GM12878 (cell line): ENCODE data around the gene FBXW7. TPM values are rescaled to one million over a fixed set of nuclear protein-coding genes. Genes with fewer than 3 reads are reported as not detected.

Experiments
- ATAC-seq: fragments of 200-7000 bp; cut with Tn5 transposase; 3 replicates; pipeline ENCODE4 v1.9.1; 2020; ENCODE audit warnings: mild to moderate bottlenecking, moderate library complexity
- BruUV-seq: library from RNA; stranded (reverse); fragments of 400-500 nt; replicated peaks from 2 replicates; lab custom pipeline; 2021; lab: Mats Ljungman, UMichigan
- CTCF ChIA-PET: fragments of 300-600 bp; sonication (Branson Sonifier 250); formaldehyde crosslinking; extraction: SDS; loops from one replicate; lab custom pipeline; 2021; ENCODE audit warnings: inconsistent platforms; lab: Yijun Ruan, JAX
- POLR2A ChIA-PET: fragments of 350-600 bp; formaldehyde crosslinking; extraction: SDS; loops from one replicate; lab custom pipeline; 2021; ENCODE audit warnings: inconsistent platforms; lab: Charles Lee
- RAD21 ChIA-PET: fragments of 300-600 bp; sonication (Branson Sonifier 250); formaldehyde crosslinking; loops from one replicate; lab custom pipeline; 2023; ENCODE audit warnings: antibody characterized with exemption; ENCODE audit not compliant: unreplicated experiment; lab: Charles Lee
- SMC1A ChIA-PET: fragments of 300-600 bp; sonication (Branson Sonifier 250); formaldehyde crosslinking; loops from one replicate; lab custom pipeline; 2023; ENCODE audit not compliant: unreplicated experiment, uncharacterized antibody; lab: Charles Lee
- DNase-seq: peaks from one replicate; pipeline ENCODE4 v3.0.0-alpha.2; 2011; ENCODE audit warnings: low read depth, low spot score
- FAIRE-seq: peaks from 3 replicates; lab custom pipeline; 2011; peaks lifted over from hg19 to GRCh38; lab: Jason Lieb, UNC
- H2AFZ ChIP-seq: 2 replicates; pipeline ENCODE4 v1.6.0; 2011; ENCODE audit warnings: low read depth, low read length, control low read depth; ENCODE audit not compliant: control insufficient read depth
- H3K27ac ChIP-seq: 2 replicates; pipeline ENCODE4 v1.5.1; 2011; ENCODE audit warnings: control low read depth; ENCODE audit not compliant: control insufficient read depth, insufficient read depth
- H3K27me3 ChIP-seq, 2 experiments: replicated peaks in 1 of 2; 2 replicates each; pipeline versions ENCODE4 v1.6.0 to v1.6.1; 2011; ENCODE audit warnings: low read length in 1 of 2; ENCODE audit not compliant: control insufficient read depth in 2 of 2, insufficient read depth in 2 of 2
- H3K36me3 ChIP-seq, 2 experiments: 2 replicates each; pipeline ENCODE4 v1.5.1; 2011; ENCODE audit warnings: low read length in 1 of 2; ENCODE audit not compliant: control insufficient read depth in 2 of 2, insufficient read depth in 2 of 2
- H3K4me1 ChIP-seq: 2 replicates; pipeline ENCODE4 v1.6.1; 2011; ENCODE audit warnings: mild to moderate bottlenecking, low read length, moderate library complexity, mixed read lengths; ENCODE audit not compliant: control insufficient read depth, insufficient read depth
- H3K4me2 ChIP-seq: 2 replicates; pipeline ENCODE4 v1.6.0; 2011; ENCODE audit warnings: control low read depth; ENCODE audit not compliant: control insufficient read depth, insufficient read depth
- H3K4me3 ChIP-seq: fragments of 200-600 bp; sonication (generic); 2 replicates; pipeline ENCODE4 v1.5.1; 2016
- H3K79me2 ChIP-seq: 2 replicates; pipeline ENCODE4 v1.6.0; 2011; ENCODE audit warnings: low read length; ENCODE audit not compliant: control insufficient read depth, insufficient read depth
- H3K9ac ChIP-seq: 2 replicates; pipeline ENCODE4 v1.8.0; 2011; ENCODE audit warnings: low read length, control low read depth, mixed read lengths; ENCODE audit not compliant: control insufficient read depth, insufficient read depth
- H3K9me3 ChIP-seq: replicated peaks from 3 replicates; pipeline ENCODE4 v1.5.1; 2011; ENCODE audit warnings: mild to moderate bottlenecking, low read length; ENCODE audit not compliant: control insufficient read depth, insufficient read depth
- H4K20me1 ChIP-seq: 2 replicates; pipeline ENCODE4 v1.6.0; 2011; ENCODE audit not compliant: control insufficient read depth, insufficient read depth
- BACH1 ChIP-seq: fragments of 450-650 bp; IDR thresholded peaks from 2 replicates; pipeline ENCODE4 v1.6.1; 2017; ENCODE audit warnings: mild to moderate bottlenecking, borderline replicate concordance
- BMI1 ChIP-seq: fragments of 450-650 bp; IDR thresholded peaks from 2 replicates; pipeline ENCODE4 v1.6.1; 2016; ENCODE audit warnings: mild to moderate bottlenecking, moderate library complexity, borderline replicate concordance
- EGR1 ChIP-seq, 2 experiments: IDR thresholded peaks; 1 replicate in 1 of 2; 2 replicates in 1 of 2; pipeline ENCODE4 v1.6.1; 2011 to 2012; ENCODE audit warnings: low read depth in 2 of 2, low read length in 2 of 2, borderline replicate concordance in 1 of 2, mild to moderate bottlenecking in 1 of 2, moderate library complexity in 1 of 2
- ETV6 ChIP-seq, 2 experiments: fragments of 450-650 bp in 1 of 2; IDR thresholded peaks in 1 of 2; conservative IDR thresholded peaks in 1 of 2; 2 replicates each; pipeline ENCODE4 v1.6.1; 2014; ENCODE audit warnings: antibody characterized with exemption in 1 of 2, borderline replicate concordance in 1 of 2, low read depth in 1 of 2, mild to moderate bottlenecking in 1 of 2, moderate library complexity in 1 of 2
- FOXK2 ChIP-seq: fragments of 450-650 bp; IDR thresholded peaks from 2 replicates; pipeline ENCODE4 v1.6.1; 2017; ENCODE audit warnings: mild to moderate bottlenecking, moderate library complexity
- HDGF ChIP-seq: fragments of 450-650 bp; IDR thresholded peaks from 2 replicates; pipeline ENCODE4 v1.6.1; 2016; ENCODE audit warnings: antibody characterized with exemption
- IRF4 ChIP-seq: IDR thresholded peaks from 2 replicates; pipeline ENCODE4 v1.6.1; 2011; ENCODE audit warnings: low read depth, low read length
- KAT2A ChIP-seq: conservative IDR thresholded peaks from 2 replicates; pipeline ENCODE4 v1.6.1; 2011; ENCODE audit warnings: low read depth, low read length; ENCODE audit not compliant: control insufficient read depth
- POLR2AphosphoS5 ChIP-seq: IDR thresholded peaks from 2 replicates; pipeline ENCODE4 v1.6.1; 2011; ENCODE audit warnings: mild to moderate bottlenecking, low read length, inconsistent platforms
- ZNF274 ChIP-seq: IDR thresholded peaks from one replicate; pipeline ENCODE4 v1.8.0; 2011; ENCODE audit not compliant: insufficient read length, insufficient read depth
- ZNF622 ChIP-seq: fragments of 450-650 bp; IDR thresholded peaks from 2 replicates; pipeline ENCODE4 v1.6.1; 2017; ENCODE audit warnings: mild to moderate bottlenecking, inconsistent platforms
- WGBS: methylation state at CpG from one replicate; pipeline ENCODE4 v1.1.6; 2016; ENCODE audit warnings: low lambda C conversion rate; ENCODE audit not compliant: insufficient replicate concordance, insufficient coverage; ENCODE audit errors: missing lambda C conversion rate; 5-methylcytosine and 5-hydroxymethylcytosine counted together
- in situ Hi-C: fragments of 300-500 bp; cut with MboI; formaldehyde crosslinking; loops from 9 replicates; pipeline ENCODE4 v1.14.3; 2018; ENCODE audit warnings: mixed read lengths
- intact Hi-C: fragments of 100-400 bp; cut with micrococcal nuclease; formaldehyde crosslinking; loops from one replicate; pipeline ENCODE4 v1.14.2; 2022; ENCODE audit not compliant: unreplicated experiment
- polyA plus RNA-seq, 11 experiments: library from polyadenylated mRNA; depleted of rRNA in 4 of 11; unstranded in 6 of 11; stranded (reverse) in 5 of 11; fragments of >200 nt; fragmentation: Nextera tagmentation in 4 of 11; fragmentation: Illumina TruSeq in 1 of 11; extraction: Ambion mirVana in 4 of 11; extraction: Trizol in 1 of 11; gene quantifications; 1 replicate in 1 of 11; 2 replicates in 10 of 11; pipeline versions ENCODE4 v1.2.1 to v1.2.3, GENCODE V29; 2011 to 2016; ENCODE audit warnings: inconsistent platforms in 2 of 11, missing spikeins in 2 of 11, low read depth in 1 of 11
- total RNA-seq, 4 experiments: library from RNA; depleted of rRNA in 3 of 4; stranded (reverse); fragments of >200 nt in 3 of 4; fragmentation: Illumina TruSeq in 1 of 4; extraction: Trizol in 1 of 4; gene quantifications; 2 replicates each; pipeline versions ENCODE4 v1.2.1 to v1.2.3, GENCODE V29; 2013 to 2021
- TF ChIP-seq, protein P1 (sequence below): fragments of 450-650 bp; IDR thresholded peaks from 2 replicates; pipeline ENCODE4 v1.6.1; 2014; ENCODE audit warnings: mild to moderate bottlenecking

Gene FBXW7
- total and polyA plus RNA-seq, 10 of the 15 experiments (the other 5 are each of a cell fraction or from before 2014, with no cell fraction given) = 35.8 to 118 (median 47.2) TPM

DNA sequence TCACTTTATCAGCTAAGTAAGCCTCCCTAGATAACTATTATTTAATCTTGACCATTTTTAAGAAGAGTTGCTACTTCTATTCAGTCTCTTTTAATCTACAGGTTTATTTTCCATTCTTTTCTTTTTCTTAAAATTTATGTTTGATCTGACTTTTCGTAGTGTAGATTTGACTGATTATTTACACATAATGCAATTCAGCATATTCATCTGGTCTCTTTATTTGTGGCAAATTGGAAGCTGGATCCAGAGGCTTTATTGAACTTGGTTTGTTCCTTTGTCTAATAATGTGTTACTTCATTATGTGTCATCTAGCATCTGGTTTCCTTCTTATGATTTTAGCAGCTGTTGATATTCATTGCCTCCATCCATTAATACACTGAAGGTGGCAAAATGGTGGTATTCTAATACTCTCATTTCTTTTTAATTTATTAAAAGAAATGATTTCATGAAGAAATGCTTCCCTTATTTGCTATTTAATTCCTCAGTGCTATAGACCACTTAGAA, 113.0 kb downstream of the FBXW7 start:
- H3K4me2 ChIP-seq = no peak overlapping the region
- in situ Hi-C loops = no loop called here
- BruUV-seq = no TSS peak
- peaks cover 13% of the 10 kb centered on the region for H3K79me2 ChIP-seq
- CTCF ChIA-PET = interaction anchor here (0.9 to 1.7 kb wide), 2 partner anchors 11 to 78 kb away, joined by 4 read pairs; no protein-coding TSS in a partner anchor
- SMC1A ChIA-PET = interaction anchor here (1.1 to 1.6 kb wide), 6 partner anchors 8 to 63 kb away, joined by 3 to 5 read pairs (median 4); no protein-coding TSS in a partner anchor
- 96% methylated on average over 1 of the region's 1 CpG for WGBS
- peaks cover 0 to 14% of the 10 kb centered on the region in 2 experiments; a peak in 3 of 4 replicates for H3K36me3 ChIP-seq
- DNase-seq (no peak), FAIRE-seq (no peak), ATAC-seq (no peak)
- no peak overlapping the region for H3K4me3 ChIP-seq
- no peak overlapping the region for H3K27ac ChIP-seq
- no peaks in the 10 kb centered on the region for H3K4me1 ChIP-seq
- no peaks in the 10 kb centered on the region for H3K27me3 ChIP-seq
- no peak overlapping the region for H3K9ac ChIP-seq
- intact Hi-C loops = no loop called here
- POLR2A ChIA-PET = no interaction called here
- RAD21 ChIA-PET = interaction anchor here (1.0 kb wide), 1 partner anchor 29 kb away, joined by 3 read pairs; no protein-coding TSS in a partner anchor
- no peak overlapping the region for H2AFZ ChIP-seq
- H3K9me3 ChIP-seq = no peaks in the 10 kb centered on the region
- H4K20me1 ChIP-seq = no peaks in the 10 kb centered on the region
- TF ChIP-seq ZNF622 (no peak), POLR2AphosphoS5 (no peak), HDGF (no peak), KAT2A (no peak), EGR1 (IDR thresholded peaks at IDR 0.05; ENCODE audit: borderline replicate concordance in 1 of 2, low read depth in 2 of 2, low read length in 2 of 2) (no peak)
- TF ChIP-seq, all 136 proteins: peak for 0

DNA sequence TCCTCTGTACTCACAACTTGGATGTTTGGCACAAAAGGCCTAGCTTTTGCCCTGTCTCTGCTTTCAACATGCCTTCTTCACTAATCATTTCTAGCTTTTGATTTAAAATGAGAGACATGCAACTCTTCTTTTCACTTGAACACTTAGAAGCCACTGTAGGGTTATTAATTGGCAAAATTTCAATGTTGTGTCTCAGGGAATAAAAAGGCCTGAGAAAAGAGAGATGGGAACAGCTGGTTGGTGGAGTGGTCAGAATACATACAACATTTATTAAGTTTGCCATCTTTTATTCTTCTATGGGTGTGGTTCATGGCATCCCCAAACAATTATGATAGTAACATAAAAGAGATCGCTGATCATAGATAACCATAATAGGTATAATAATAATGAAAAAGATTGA, 114.3 kb downstream of the FBXW7 start:
- ChIA-PET RAD21 (interaction anchor here (1.7 to 1.8 kb wide), 2 partner anchors 80 to 218 kb away, joined by 5 read pairs; no protein-coding TSS in a partner anchor), CTCF (interaction anchor here (0.5 to 1.6 kb wide), 8 partner anchors 12 to 1423 kb away, joined by 3 to 6 read pairs (median 4); no protein-coding TSS in a partner anchor), POLR2A (interaction anchor here (1.1 kb wide), 1 partner anchor 11 kb away, joined by 4 read pairs; no protein-coding TSS in a partner anchor), SMC1A (interaction anchor here (1.0 to 2.0 kb wide), 6 partner anchors 20 to 80 kb away, joined by 3 to 6 read pairs (median 3); no protein-coding TSS in a partner anchor)
- BruUV-seq = no TSS peak
- FAIRE-seq (no peak), DNase-seq (no peak), ATAC-seq (no peak)
- intact Hi-C loops = no loop called here
- 100% methylated on average over 1 of the region's 1 CpG for WGBS
- Histone ChIP-seq H3K27ac (no peak overlapping the region), H3K4me3 (no peak overlapping the region), H3K4me2 (no peak overlapping the region), H4K20me1 (no peaks in the 10 kb centered on the region), H3K9me3 (no peaks in the 10 kb centered on the region), H3K79me2 (peaks cover 10% of the 10 kb centered on the region), H3K36me3 (peaks cover 0 to 2% of the 10 kb centered on the region in 2 experiments; a peak in 3 of 4 replicates), H3K27me3 (no peaks in the 10 kb centered on the region), H3K9ac (no peak overlapping the region), H2AFZ (no peak overlapping the region), H3K4me1 (no peaks in the 10 kb centered on the region)
- in situ Hi-C loops = no loop called here
- TF ChIP-seq BACH1 = no peak
- no peak for TF ChIP-seq ETV6 (conservative IDR thresholded peaks at IDR 0.05 in 1 of 2, IDR thresholded peaks at IDR 0.05 in 1 of 2; ENCODE audit: borderline replicate concordance in 1 of 2, low read depth in 1 of 2)
- TF ChIP-seq IRF4 = no peak
- TF ChIP-seq FOXK2 = no peak
- no peak for TF ChIP-seq ZNF274
- TF ChIP-seq, protein P1, sequence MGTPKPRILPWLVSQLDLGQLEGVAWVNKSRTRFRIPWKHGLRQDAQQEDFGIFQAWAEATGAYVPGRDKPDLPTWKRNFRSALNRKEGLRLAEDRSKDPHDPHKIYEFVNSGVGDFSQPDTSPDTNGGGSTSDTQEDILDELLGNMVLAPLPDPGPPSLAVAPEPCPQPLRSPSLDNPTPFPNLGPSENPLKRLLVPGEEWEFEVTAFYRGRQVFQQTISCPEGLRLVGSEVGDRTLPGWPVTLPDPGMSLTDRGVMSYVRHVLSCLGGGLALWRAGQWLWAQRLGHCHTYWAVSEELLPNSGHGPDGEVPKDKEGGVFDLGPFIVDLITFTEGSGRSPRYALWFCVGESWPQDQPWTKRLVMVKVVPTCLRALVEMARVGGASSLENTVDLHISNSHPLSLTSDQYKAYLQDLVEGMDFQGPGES = no peak
- TF ChIP-seq EGR1 (IDR thresholded peaks at IDR 0.05; ENCODE audit: borderline replicate concordance in 1 of 2, low read depth in 2 of 2, low read length in 2 of 2) = no peak
- no peak for TF ChIP-seq BMI1
